NCI-H146 treated with DMSO at 0.1 percent for 48 hours (cell line): Measurements from ENCODE around the gene ERCC6L2.

Experiments used
- DNase-seq: peaks from one replicate; lab custom pipeline; 2025; ENCODE audit not compliant: unreplicated experiment; lab: John Stamatoyannopoulos, UW

Gene ERCC6L2

DNA sequence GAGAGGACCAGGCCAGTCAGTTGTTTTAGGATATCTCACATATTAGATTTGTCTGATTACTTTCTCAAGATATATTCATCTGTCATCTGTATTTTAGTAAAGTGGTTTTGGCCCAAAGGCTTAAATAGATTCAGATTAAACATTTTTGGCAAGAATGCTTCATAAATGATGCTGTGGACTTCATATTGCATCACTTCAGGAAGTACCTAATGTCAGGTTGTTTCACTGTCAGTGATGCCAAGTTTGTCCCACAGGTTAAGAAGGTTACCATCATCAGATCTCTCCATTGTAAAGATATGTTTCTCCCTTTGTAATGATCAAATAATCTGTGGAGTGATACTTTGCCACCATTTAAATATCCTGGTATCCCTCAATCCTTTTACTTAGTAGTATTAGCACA is 37.3 kb downstream of the ERCC6L2 start:
- no peak for DNase-seq

GRCh38 chr9:95920017-95920416 is 44.5 kb downstream of the ERCC6L2 start:
- DNase-seq, result no peak

DNA sequence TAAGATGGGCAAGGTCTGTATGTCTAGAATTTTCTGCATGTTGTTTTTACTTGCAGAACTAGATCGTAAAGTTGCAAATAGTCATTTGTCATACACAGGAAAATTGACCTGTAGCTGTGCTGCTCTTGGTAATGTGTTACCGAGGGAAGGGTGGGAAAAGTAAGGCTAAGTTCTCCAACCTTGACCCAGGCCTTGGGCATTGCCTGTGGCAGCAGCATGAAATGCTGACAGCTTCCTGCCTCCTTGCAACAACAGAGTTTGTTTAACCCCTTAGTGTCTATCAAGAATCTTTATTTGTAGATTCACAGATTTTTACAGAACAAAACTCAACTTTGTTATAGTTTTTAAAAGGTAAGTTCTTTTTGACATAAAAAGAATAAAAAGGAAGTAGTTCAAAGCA is 48.3 kb downstream of the ERCC6L2 start:
- no peak for DNase-seq

DNA sequence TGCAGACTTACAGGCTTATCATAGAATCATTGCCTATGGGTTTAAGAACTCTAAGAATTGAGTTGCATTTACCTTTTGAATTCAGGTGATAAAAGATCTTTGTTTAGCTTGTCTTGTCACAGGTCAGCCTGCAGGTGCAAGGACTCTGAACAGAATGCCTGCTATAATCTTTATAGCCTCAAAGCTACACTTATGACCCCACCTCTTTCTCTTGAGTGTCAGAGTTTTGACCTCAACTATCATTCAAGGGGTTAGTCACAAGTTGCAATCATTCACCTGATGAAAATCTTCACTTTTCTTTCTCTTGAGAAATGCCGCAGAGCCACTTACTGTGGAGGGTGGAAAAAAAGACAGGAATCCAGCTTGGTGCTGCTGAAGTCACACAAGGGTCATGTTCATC is 49.5 kb downstream of the ERCC6L2 start:
- DNase-seq, result no peak

DNA sequence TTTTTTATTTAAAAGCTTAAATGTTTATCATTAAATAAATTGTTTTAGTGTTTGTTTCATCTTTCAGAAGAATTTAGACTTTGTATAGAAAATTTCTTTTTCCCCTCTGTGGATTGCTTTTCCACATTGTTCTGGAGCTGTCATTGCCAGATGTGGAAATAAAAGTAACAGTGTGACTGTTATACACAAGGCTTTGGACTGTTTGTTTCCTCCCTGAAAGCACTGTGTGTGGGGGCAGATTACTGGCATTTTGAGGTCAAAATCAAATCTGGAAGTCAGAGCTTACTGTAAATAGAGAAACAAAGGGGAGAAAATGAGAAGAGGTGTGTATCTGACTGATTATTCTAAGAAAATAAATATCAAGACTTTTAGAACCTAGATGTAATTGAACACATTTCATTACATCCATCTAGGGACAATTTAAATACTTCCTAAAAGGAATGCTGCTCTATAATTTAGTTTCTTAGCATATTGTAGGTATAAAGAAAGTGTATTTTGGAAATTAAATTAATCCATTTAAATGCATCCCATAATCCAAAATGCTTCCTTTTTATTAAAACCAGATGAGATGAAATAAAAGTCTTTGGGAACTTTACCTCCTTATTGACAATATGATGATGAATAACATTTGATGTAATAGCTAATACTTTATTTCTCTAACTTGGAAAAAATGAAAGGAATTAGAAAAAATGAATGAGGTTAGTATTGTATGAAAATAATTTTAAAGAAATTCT is 51.9 kb downstream of the ERCC6L2 start:
- no peak for DNase-seq

GRCh38 chr9:95930277-95930676 is 54.8 kb downstream of the ERCC6L2 start:
- no peak for DNase-seq

- DNase-seq, result no peak
These were observed 60.5 kb downstream of the ERCC6L2 start for GRCh38 chr9:95935861-95936578.

- no peak for DNase-seq
These were observed 61.1 kb downstream of the ERCC6L2 start for GRCh38 chr9:95936579-95937075.

- no peak for DNase-seq
These were observed 61.6 kb downstream of the ERCC6L2 start for GRCh38 chr9:95937131-95937530.

DNA sequence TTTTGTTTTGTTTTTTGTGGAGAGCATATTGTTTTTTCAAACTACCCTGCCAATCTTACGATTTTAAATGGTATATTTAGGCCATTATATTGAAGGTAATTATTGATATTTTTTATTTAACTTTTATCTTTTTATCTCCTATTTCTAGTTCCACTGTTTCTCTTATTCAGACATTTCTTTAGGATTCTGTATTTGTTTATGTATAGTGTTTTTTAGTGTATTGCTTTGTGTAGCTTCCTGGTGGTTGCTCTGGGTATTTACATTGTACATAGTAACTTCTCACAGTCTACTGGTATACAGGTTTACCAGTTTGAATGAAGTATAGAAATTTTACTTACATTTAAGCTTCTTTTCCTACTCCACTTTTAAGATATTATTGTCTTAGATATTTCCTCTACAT is 63.2 kb downstream of the ERCC6L2 start:
- DNase-seq, result no peak

- DNase-seq, result no peak
These were observed 64.0 kb downstream of the ERCC6L2 start for GRCh38 chr9:95939472-95939871.

DNA sequence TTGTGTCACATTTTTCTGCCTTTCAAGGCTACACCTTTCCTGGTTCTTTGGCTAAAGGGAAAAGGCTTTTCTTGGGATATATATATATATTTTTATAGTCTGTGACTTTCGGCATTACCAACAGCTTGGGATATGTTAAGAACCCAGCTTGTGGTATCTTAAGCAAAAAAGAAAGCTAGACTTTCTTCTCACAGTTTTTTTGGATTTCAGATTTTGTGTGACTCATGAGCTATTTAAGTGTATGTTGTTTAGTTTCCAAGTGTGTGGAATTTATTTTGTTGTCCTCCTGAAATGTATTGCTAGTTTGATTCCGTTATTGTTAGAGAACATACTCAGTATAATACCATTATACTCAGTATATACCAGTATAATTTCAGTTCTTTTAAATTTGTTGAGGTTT is 64.8 kb downstream of the ERCC6L2 start:
- no peak for DNase-seq

GRCh38 chr9:95942016-95942415 is 66.5 kb downstream of the ERCC6L2 start:
- no peak for DNase-seq

DNA sequence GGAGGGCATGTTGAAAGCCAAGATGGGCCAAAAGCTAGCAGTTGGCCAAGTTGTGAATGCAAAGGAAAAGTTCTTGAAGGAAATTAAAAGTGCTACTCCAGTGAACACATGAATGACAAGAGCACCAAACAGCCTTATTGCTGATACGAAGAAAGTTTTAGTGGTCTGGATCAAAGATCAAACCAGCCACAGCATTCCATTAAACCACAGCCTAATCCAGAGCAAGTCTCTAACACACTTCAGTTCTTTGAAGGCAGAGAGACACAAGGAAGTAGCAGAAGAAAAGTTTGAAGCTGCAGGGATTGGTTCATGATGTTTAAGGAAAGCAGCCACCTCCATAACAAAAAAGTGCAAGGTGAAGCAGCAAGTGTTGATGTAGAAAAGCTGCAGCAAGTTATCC is 71.6 kb downstream of the ERCC6L2 start:
- DNase-seq, result no peak

DNA sequence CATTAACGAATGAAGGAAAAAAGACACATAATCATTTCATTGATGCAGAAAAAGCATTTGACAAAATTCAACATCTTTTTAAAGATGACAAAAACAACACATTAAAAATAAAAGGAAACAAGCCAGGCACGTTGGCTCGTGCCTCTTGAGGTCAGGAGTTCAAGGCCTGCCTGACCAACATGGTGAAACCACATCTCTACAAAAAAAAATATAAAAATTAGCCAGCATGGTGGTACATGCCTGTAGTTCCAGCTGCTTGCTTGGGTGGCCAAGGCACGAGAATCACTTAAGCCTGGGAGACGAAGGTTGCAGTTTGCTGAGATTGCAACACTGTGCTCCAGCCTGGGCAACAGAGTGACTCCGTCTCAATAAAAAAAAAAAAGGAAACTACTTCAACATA is 77.0 kb downstream of the ERCC6L2 start:
- DNase-seq, result no peak

- DNase-seq, result no peak
These were observed 78.5 kb downstream of the ERCC6L2 start for GRCh38 chr9:95953986-95954385.

GRCh38 chr9:95954940-95955339 is 79.4 kb downstream of the ERCC6L2 start:
- DNase-seq, result no peak

DNA sequence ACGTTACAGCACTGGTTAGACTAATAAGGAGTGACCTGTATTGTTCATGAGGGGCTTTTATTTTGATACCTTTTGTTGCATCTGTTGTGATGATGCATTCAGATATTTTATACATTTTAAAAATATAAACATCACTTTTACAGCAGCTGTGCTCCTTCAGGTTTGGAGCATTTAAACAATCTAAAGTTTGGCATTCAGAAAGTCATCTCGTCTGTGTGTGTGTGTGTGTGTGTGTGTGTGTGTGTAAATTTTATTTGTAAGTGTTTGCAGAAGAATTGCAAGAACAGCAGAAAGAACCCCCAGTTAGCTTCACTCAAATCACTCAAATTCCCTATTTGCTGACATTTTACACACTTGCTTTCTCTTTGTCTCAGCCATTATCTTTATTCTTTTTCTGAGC is 87.4 kb downstream of the ERCC6L2 start:
- no peak for DNase-seq

DNA sequence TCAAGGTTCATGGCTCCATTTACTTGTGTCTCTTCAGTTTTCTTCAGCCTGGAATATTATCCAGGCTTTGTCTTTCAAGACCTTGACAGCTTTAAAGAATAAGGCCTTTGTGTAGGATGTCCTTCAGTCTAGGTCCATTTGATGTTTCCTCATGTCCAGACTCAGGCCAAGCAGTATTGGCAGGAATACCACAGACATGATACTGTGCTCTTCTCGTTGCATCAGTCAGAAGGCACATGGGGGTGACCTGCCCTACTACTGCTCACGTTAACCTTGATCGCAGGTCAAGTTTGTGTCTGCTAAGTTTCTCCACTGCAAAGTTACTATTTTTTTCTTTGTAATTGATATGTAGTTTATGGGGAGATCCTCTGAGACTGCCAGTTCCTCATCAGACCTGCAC is 88.2 kb downstream of the ERCC6L2 start:
- DNase-seq, result no peak

DNA sequence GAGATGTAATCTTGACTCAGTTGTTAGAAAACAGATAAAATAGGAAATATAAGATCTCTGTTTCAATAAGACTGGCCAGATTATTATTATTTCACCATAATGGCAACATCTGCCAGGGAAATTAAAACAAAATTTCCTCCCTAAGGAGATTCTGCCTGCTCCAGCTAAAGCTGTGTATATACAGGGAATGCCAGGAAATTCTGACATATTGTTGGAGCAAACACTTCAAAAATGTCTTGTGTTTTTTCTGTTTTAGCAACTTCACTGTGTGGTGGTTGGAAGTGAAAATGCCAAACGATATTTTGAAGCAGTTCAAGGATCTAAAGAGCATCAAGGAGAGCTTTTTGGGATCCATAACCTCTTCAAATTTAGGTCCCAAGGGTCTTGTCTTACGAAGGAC is 90.8 kb downstream of the ERCC6L2 start:
- DNase-seq, result no peak

- DNase-seq, result no peak
These were observed 94.8 kb downstream of the ERCC6L2 start for GRCh38 chr9:95970317-95970716.

GRCh38 chr9:95971815-95972214 is 96.3 kb downstream of the ERCC6L2 start:
- DNase-seq, result no peak

DNA sequence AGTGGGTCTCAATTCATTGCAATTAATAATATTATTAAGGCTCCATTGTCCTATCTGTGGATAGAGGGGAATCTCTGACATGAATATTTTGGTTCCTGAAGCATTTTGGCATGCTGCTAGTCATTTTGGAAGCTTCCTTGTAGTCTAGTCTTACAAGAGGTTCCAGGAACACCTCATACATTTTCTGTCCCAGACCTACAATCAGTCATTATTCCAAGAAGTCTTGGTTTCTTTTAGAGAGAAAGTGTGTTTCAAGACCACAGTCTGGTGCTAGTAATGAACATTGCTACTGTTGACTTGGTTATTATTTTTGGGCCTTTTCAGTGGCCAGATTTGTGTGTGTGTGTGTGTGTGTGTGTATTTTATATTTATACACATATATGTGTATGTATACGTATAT is 98.9 kb downstream of the ERCC6L2 start:
- DNase-seq, result no peak
